Stimulated activated CD4-positive, alpha-beta T cell treated with anti-CD3 and anti-CD28 coated beads, Interleukin-2, amount 100 ng/mL, for 48 hours (primary cell): ENCODE results near the gene NRXN3.
"Not testable (repeated sequence)": the region's sequence is repeated elsewhere in the genome, so short reads cannot be mapped to it uniquely, and the experiment has no call there.

Experiments used
- DNase-seq, 2 donors: peaks; one replicate each; pipeline ENCODE4 v3.0.0-alpha.2; 2020

Gene NRXN3

GRCh38 chr14:79730196-79730595 lies 1560.0 kb downstream of the NRXN3 start:
- no peak for DNase-seq

GRCh38 chr14:79730953-79731352 lies 1560.8 kb downstream of the NRXN3 start:
- no peak for DNase-seq

- DNase-seq = no peak
Observed at GRCh38 chr14:79732911-79733655, 1562.9 kb downstream of the NRXN3 start.

GRCh38 chr14:79734151-79734550 lies 1564.0 kb downstream of the NRXN3 start:
- DNase-seq = no peak

- DNase-seq = no peak
Observed at GRCh38 chr14:79734656-79735055, 1564.5 kb downstream of the NRXN3 start.

- no peak for DNase-seq
Observed at GRCh38 chr14:79735121-79735520, 1564.9 kb downstream of the NRXN3 start.

GRCh38 chr14:79740066-79740601 lies 1570.0 kb downstream of the NRXN3 start:
- no peak for DNase-seq

GRCh38 chr14:79742142-79742541 lies 1572.0 kb downstream of the NRXN3 start:
- no peak for DNase-seq

- DNase-seq = no peak
Observed at GRCh38 chr14:79745046-79745445, 1574.9 kb downstream of the NRXN3 start.

- no peak for DNase-seq
Observed at GRCh38 chr14:79749065-79749464, 1578.9 kb downstream of the NRXN3 start.

- DNase-seq = no peak
Observed at GRCh38 chr14:79758985-79759384, 1588.8 kb downstream of the NRXN3 start.

- no peak for DNase-seq
Observed at GRCh38 chr14:79764323-79764722, 1594.2 kb downstream of the NRXN3 start.

- DNase-seq = no peak
Observed at GRCh38 chr14:79766511-79766910, 1596.3 kb downstream of the NRXN3 start.

- no peak for DNase-seq
Observed at GRCh38 chr14:79767251-79767650, 1597.1 kb downstream of the NRXN3 start.

GRCh38 chr14:79767721-79768120 lies 1597.5 kb downstream of the NRXN3 start:
- DNase-seq = not testable (repeated sequence)

GRCh38 chr14:79781882-79782281 lies 1611.7 kb downstream of the NRXN3 start:
- no peak for DNase-seq

- no peak for DNase-seq
Observed at GRCh38 chr14:79783041-79783440, 1612.9 kb downstream of the NRXN3 start.

- no peak for DNase-seq
Observed at GRCh38 chr14:79786522-79786921, 1616.3 kb downstream of the NRXN3 start.

GRCh38 chr14:79788346-79788745 lies 1618.2 kb downstream of the NRXN3 start:
- DNase-seq = no peak

- no peak for DNase-seq
Observed at GRCh38 chr14:79791055-79791732, 1621.0 kb downstream of the NRXN3 start.

GRCh38 chr14:79802093-79802492 lies 1631.9 kb downstream of the NRXN3 start:
- no peak for DNase-seq

- DNase-seq = no peak
Observed at GRCh38 chr14:79805636-79806035, 1635.5 kb downstream of the NRXN3 start.

- DNase-seq = no peak
Observed at GRCh38 chr14:79809849-79810612, 1639.9 kb downstream of the NRXN3 start.
